ENCODE results near the gene EXOC4. TPM values are rescaled to one million over a fixed set of nuclear protein-coding genes. Genes with fewer than 3 reads are reported as not detected.

The EXOC4 gene
- total and polyA plus RNA-seq, 2 of the 13 experiments (the other 11 are each of a cell fraction or from before 2014, with no cell fraction given): 22.5 to 39.0 TPM

DNA sequence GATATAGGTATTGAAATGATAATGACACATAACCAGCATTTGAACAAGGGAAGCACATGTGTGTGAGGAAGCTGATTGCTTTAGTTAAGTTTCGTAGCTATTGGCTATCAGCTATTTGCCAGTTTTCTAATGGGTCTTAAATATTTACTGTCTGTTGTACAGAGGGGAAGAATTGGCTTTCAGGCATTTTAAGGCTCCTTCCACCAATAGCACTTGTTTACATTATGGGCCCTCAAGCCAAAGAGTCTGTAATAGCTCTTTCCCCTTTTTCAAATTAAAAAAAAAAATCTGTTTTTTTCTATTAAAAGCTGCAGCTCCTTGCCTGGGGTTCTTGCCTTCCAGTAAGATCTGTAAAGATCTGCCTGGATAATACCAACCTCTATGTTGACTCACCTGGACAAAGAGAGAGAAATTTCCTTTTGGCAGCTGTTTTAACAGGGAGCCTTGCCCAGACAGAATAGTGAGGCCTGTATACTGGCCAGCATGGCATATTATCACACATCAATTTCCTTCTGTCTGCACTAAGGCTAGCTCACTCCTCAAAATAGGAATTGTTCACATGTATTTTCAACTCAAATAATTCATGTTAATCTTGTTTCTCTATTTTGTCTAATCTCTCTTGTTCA, 769.5 kb downstream of the EXOC4 start:
- BruUV-seq (replicated peaks): no TSS peak

More for the DNA sequence above, 769.5 kb downstream of the EXOC4 start:
- Histone ChIP-seq H3K4me2 (ENCODE audit: low read depth, low read length) (no peak overlapping the region), H3K27ac (ENCODE audit: extremely low read length, insufficient read depth, low read length) (no peak overlapping the region), H3K79me2 (ENCODE audit: insufficient read depth, low read length) (no peaks in the 10 kb centered on the region), H2AFZ (ENCODE audit: low read length) (no peak overlapping the region), H3K4me3 (replicated peaks in 1 of 3; ENCODE audit: insufficient read depth in 1 of 3, low read depth in 2 of 3, low read length in 3 of 3) (no peak overlapping the region), H3K36me3 (replicated peaks in 1 of 2; ENCODE audit: control insufficient read depth in 1 of 2, insufficient read depth in 2 of 2, low read length in 2 of 2) (no peaks in the 10 kb centered on the region), H4K20me1 (ENCODE audit: insufficient read depth, low read length) (no peaks in the 10 kb centered on the region), H3K27me3 (ENCODE audit: control insufficient read depth in 1 of 2, insufficient read depth in 2 of 2, low read length in 2 of 2) (no peaks in the 10 kb centered on the region), H3K9ac (ENCODE audit: insufficient read depth, low read depth, low read length) (no peak overlapping the region), H3K4me1 (ENCODE audit: insufficient read depth, low read length) (peaks cover 6% of the 10 kb centered on the region), H3K9me3 (ENCODE audit: low read length) (no peaks in the 10 kb centered on the region; the same call in 1 of the 2 replicates)
- ATAC-seq: no peak
- ChIA-PET CTCF (ENCODE audit: low intra/inter-chr PET ratio, low total read pairs) (no interaction called here), POLR2A (no interaction called here)
- WGBS (ENCODE audit: low lambda C conversion rate): 84% methylated on average over 1 of the region's 1 CpG
- no peak for DNase-seq (ENCODE audit: low spot score)
- in situ Hi-C loops (cut with HindIII; ENCODE audit: extremely low pct_ligation_motif_present, low pct_unique_long_range_greater_than_20kb) (no loop called here), intact Hi-C loops (cut with micrococcal nuclease; ENCODE audit: unreplicated experiment) (no loop called here)
- FAIRE-seq: no peak
- TF ChIP-seq, protein P1, sequence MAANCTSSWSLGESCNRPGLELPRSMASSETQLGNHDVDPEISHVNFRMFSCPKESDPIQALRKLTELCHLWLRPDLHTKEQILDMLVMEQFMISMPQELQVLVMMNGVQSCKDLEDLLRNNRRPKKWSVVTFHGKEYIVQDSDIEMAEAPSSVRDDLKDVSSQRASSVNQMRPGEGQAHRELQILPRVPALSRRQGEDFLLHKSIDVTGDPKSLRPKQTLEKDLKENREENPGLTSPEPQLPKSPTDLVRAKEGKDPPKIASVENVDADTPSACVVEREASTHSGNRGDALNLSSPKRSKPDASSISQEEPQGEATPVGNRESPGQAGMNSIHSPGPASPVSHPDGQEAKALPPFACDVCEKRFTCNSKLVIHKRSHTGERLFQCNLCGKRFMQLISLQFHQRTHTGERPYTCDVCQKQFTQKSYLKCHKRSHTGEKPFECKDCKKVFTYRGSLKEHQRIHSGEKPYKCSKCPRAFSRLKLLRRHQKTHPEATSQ (CRISPR knock-in tag; IDR thresholded peaks at IDR 0.05; ENCODE audit: borderline replicate concordance): no peak
- TF ChIP-seq HOXA7 (CRISPR knock-in tag; IDR thresholded peaks at IDR 0.05) (no peak), NR1H2 (CRISPR knock-in tag; IDR thresholded peaks at IDR 0.05; ENCODE audit: borderline replicate concordance, low read depth) (no peak), SMAD3 (CRISPR knock-in tag; IDR thresholded peaks at IDR 0.05) (no peak), DNMT1 (CRISPR knock-in tag; IDR thresholded peaks at IDR 0.05) (no peak), DPF2 (CRISPR knock-in tag; IDR thresholded peaks at IDR 0.05; ENCODE audit: borderline replicate concordance, low read depth) (no peak), SP5 (CRISPR knock-in tag; IDR thresholded peaks at IDR 0.05; ENCODE audit: borderline replicate concordance, low read depth) (no peak), NCOA2 (CRISPR knock-in tag; IDR thresholded peaks at IDR 0.05) (no peak), KAT7 (CRISPR knock-in tag; IDR thresholded peaks at IDR 0.05; ENCODE audit: borderline replicate concordance) (no peak), ZNF766 (CRISPR knock-in tag; IDR thresholded peaks at IDR 0.05; ENCODE audit: borderline replicate concordance) (no peak), NFKBIZ (CRISPR knock-in tag; IDR thresholded peaks at IDR 0.05) (no peak), SMAD9 (CRISPR knock-in tag; IDR thresholded peaks at IDR 0.05) (no peak), ZNF460 (CRISPR knock-in tag; IDR thresholded peaks at IDR 0.05; ENCODE audit: borderline replicate concordance) (no peak)
- TF ChIP-seq, protein P2, sequence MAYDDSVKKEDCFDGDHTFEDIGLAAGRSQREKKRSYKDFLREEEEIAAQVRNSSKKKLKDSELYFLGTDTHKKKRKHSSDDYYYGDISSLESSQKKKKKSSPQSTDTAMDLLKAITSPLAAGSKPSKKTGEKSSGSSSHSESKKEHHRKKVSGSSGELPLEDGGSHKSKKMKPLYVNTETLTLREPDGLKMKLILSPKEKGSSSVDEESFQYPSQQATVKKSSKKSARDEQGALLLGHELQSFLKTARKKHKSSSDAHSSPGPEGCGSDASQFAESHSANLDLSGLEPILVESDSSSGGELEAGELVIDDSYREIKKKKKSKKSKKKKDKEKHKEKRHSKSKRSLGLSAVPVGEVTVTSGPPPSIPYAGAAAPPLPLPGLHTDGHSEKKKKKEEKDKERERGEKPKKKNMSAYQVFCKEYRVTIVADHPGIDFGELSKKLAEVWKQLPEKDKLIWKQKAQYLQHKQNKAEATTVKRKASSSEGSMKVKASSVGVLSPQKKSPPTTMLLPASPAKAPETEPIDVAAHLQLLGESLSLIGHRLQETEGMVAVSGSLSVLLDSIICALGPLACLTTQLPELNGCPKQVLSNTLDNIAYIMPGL (CRISPR knock-in tag; IDR thresholded peaks at IDR 0.05; ENCODE audit: borderline replicate concordance in 1 of 2, low read depth in 1 of 2): no peak
- TF ChIP-seq, protein P3, sequence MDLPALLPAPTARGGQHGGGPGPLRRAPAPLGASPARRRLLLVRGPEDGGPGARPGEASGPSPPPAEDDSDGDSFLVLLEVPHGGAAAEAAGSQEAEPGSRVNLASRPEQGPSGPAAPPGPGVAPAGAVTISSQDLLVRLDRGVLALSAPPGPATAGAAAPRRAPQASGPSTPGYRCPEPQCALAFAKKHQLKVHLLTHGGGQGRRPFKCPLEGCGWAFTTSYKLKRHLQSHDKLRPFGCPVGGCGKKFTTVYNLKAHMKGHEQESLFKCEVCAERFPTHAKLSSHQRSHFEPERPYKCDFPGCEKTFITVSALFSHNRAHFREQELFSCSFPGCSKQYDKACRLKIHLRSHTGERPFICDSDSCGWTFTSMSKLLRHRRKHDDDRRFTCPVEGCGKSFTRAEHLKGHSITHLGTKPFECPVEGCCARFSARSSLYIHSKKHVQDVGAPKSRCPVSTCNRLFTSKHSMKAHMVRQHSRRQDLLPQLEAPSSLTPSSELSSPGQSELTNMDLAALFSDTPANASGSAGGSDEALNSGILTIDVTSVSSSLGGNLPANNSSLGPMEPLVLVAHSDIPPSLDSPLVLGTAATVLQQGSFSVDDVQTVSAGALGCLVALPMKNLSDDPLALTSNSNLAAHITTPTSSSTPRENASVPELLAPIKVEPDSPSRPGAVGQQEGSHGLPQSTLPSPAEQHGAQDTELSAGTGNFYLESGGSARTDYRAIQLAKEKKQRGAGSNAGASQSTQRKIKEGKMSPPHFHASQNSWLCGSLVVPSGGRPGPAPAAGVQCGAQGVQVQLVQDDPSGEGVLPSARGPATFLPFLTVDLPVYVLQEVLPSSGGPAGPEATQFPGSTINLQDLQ (CRISPR knock-in tag; IDR thresholded peaks at IDR 0.05): no peak
- TF ChIP-seq, protein P4, sequence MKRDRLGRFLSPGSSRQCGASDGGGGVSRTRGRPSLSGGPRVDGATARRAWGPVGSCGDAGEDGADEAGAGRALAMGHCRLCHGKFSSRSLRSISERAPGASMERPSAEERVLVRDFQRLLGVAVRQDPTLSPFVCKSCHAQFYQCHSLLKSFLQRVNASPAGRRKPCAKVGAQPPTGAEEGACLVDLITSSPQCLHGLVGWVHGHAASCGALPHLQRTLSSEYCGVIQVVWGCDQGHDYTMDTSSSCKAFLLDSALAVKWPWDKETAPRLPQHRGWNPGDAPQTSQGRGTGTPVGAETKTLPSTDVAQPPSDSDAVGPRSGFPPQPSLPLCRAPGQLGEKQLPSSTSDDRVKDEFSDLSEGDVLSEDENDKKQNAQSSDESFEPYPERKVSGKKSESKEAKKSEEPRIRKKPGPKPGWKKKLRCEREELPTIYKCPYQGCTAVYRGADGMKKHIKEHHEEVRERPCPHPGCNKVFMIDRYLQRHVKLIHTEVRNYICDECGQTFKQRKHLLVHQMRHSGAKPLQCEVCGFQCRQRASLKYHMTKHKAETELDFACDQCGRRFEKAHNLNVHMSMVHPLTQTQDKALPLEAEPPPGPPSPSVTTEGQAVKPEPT (CRISPR knock-in tag; IDR thresholded peaks at IDR 0.05; ENCODE audit: low read depth): no peak

Data from HepG2 (cell line).